ENCODE results near the gene PTPRK. TPM values are rescaled to one million over a fixed set of nuclear protein-coding genes. Genes with fewer than 3 reads are reported as not detected.

The PTPRK gene
- total and polyA plus RNA-seq, 2 experiments from 2014 or later, result 26.9 to 56.4 TPM

GRCh38 chr6:127998985-127999384, 521.4 kb downstream of the PTPRK start:
- H3K27ac ChIP-seq (ENCODE audit: low read depth), result no peak overlapping the region
- TF ChIP-seq POLR2AphosphoS5 (IDR thresholded peaks at IDR 0.05; ENCODE audit: low read depth) (no peak), EZH2phosphoT487 (IDR thresholded peaks at IDR 0.05; ENCODE audit: unreplicated experiment) (no peak), STAT1 (IDR thresholded peaks at IDR 0.05; ENCODE audit: unreplicated experiment) (no peak), ZNF331 (CRISPR knock-in tag; IDR thresholded peaks at IDR 0.05; ENCODE audit: low read depth) (no peak), CREB1 (CRISPR knock-in tag; IDR thresholded peaks at IDR 0.05; ENCODE audit: low read depth) (no peak), REST (IDR thresholded peaks at IDR 0.05; ENCODE audit: unreplicated experiment) (no peak), NANOG (IDR thresholded peaks at IDR 0.05; ENCODE audit: borderline replicate concordance) (no peak), ETS1 (IDR thresholded peaks at IDR 0.05) (no peak), EZH2 (IDR thresholded peaks at IDR 0.05; ENCODE audit: low read depth, unreplicated experiment) (no peak), ZNF462 (CRISPR knock-in tag; IDR thresholded peaks at IDR 0.05) (no peak), CTCF (conservative IDR thresholded peaks at IDR 0.05; ENCODE audit: low read depth in 2 of 2) (no peak), ZNF114 (CRISPR knock-in tag; IDR thresholded peaks at IDR 0.05) (no peak), JUNB (IDR thresholded peaks at IDR 0.05; ENCODE audit: unreplicated experiment) (no peak)
- H3K4me3 ChIP-seq, result no peak overlapping the region
- no peak overlapping the region for H2AFZ ChIP-seq
- Mint-ChIP-seq H3K27me3 (ENCODE audit: insufficient read depth, low read depth, poor library complexity) (no peaks in the 10 kb centered on the region), H3K27ac (no peak overlapping the region), H3K4me1 (peaks cover 10% of the 10 kb centered on the region), H3K9me3 (no peaks in the 10 kb centered on the region), H3K36me3 (ENCODE audit: low read depth) (no peaks in the 10 kb centered on the region), H3K4me3 (no peak overlapping the region)
- H3K4me1 ChIP-seq (ENCODE audit: insufficient read depth), result no peaks in the 10 kb centered on the region
- no peaks in the 10 kb centered on the region for H3K9me2 ChIP-seq (ENCODE audit: insufficient read depth)
- H3K79me2 ChIP-seq (replicated peaks; ENCODE audit: insufficient read depth), result no peaks in the 10 kb centered on the region
- no peaks in the 10 kb centered on the region for H3K36me3 ChIP-seq (ENCODE audit: insufficient read depth)
- DNase-seq (ENCODE audit: low spot score) (no peak), ATAC-seq (no peak)
- H4K20me1 ChIP-seq (replicated peaks; ENCODE audit: insufficient read depth), result no peaks in the 10 kb centered on the region
- no peak overlapping the region for H3K4me2 ChIP-seq
- no peaks in the 10 kb centered on the region for H3K27me3 ChIP-seq (ENCODE audit: insufficient read depth)
- no peaks in the 10 kb centered on the region for H3F3A ChIP-seq (replicated peaks; ENCODE audit: low read depth)
